ENCODE data around the gene EFCAB6.

Gene EFCAB6

DNA sequence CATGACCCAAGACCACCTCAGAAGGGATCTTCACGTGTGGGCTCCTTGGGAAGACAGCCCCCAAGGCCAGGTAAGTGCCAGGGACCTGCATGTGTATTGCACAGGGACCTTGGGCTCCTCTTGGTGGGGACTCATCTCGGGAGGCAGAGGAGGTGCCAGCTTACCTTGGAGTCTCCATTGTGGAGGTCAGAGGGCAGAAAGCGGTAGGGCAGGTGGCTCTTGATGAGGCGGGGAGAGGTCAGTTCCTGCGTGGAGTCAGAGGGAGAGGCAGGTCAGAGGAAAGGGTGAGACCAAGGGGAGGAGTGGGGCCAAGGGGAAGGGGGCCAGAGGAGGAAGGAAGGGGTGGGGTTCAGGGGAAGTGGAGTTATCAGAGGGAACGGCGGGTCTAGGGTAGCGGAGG lies 27.7 kb upstream of the EFCAB6 start:
- Mint-ChIP-seq H3K4me1 (no peaks in the 10 kb centered on the region), H3K9me3 (no peaks in the 10 kb centered on the region), H3K36me3 (ENCODE audit: low read depth) (no peaks in the 10 kb centered on the region), H3K27ac (no peak overlapping the region), H3K4me3 (no peak overlapping the region), H3K27me3 (ENCODE audit: low read depth) (no peaks in the 10 kb centered on the region)
- TF ChIP-seq, protein P1, sequence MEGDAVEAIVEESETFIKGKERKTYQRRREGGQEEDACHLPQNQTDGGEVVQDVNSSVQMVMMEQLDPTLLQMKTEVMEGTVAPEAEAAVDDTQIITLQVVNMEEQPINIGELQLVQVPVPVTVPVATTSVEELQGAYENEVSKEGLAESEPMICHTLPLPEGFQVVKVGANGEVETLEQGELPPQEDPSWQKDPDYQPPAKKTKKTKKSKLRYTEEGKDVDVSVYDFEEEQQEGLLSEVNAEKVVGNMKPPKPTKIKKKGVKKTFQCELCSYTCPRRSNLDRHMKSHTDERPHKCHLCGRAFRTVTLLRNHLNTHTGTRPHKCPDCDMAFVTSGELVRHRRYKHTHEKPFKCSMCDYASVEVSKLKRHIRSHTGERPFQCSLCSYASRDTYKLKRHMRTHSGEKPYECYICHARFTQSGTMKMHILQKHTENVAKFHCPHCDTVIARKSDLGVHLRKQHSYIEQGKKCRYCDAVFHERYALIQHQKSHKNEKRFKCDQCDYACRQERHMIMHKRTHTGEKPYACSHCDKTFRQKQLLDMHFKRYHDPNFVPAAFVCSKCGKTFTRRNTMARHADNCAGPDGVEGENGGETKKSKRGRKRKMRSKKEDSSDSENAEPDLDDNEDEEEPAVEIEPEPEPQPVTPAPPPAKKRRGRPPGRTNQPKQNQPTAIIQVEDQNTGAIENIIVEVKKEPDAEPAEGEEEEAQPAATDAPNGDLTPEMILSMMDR (IDR thresholded peaks at IDR 0.05; ENCODE audit: unreplicated experiment in 3 of 3): no peak

- TF ChIP-seq, protein P1 (IDR thresholded peaks at IDR 0.05; ENCODE audit: unreplicated experiment in 3 of 3): no peak
- Mint-ChIP-seq H3K27me3 (ENCODE audit: low read depth) (no peaks in the 10 kb centered on the region), H3K27ac (no peak overlapping the region), H3K9me3 (no peaks in the 10 kb centered on the region), H3K4me1 (no peaks in the 10 kb centered on the region), H3K36me3 (ENCODE audit: low read depth) (no peaks in the 10 kb centered on the region), H3K4me3 (no peak overlapping the region)
Observed at GRCh38 chr22:43838571-43839307, 26.6 kb upstream of the EFCAB6 start.

DNA sequence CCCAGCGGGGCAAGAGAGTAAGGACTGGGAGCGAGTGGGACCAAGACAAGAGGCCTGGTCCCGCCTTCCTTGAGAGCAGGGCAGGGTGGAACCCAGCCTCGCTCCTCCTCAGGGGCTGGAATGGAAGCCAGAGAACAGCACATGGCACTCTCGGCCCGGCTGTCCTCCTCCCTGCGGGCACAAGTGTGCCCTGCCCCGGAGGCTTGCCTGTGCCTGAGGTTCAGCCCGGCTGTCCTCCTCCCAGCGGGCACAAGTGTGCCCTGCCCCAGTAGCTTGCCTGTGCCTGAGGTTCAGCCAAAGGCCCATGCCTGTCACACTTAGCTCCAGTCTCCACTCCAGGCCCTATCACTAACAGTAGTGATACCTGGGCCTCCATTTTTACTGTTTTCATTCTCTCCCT lies 26.1 kb upstream of the EFCAB6 start:
- Mint-ChIP-seq H3K27me3 (ENCODE audit: low read depth) (no peaks in the 10 kb centered on the region), H3K4me1 (peaks cover 2% of the 10 kb centered on the region), H3K4me3 (no peak overlapping the region), H3K27ac (no peak overlapping the region), H3K36me3 (ENCODE audit: low read depth) (no peaks in the 10 kb centered on the region), H3K9me3 (no peaks in the 10 kb centered on the region)
- TF ChIP-seq, protein P1 (IDR thresholded peaks at IDR 0.05; ENCODE audit: unreplicated experiment in 3 of 3): no peak

DNA sequence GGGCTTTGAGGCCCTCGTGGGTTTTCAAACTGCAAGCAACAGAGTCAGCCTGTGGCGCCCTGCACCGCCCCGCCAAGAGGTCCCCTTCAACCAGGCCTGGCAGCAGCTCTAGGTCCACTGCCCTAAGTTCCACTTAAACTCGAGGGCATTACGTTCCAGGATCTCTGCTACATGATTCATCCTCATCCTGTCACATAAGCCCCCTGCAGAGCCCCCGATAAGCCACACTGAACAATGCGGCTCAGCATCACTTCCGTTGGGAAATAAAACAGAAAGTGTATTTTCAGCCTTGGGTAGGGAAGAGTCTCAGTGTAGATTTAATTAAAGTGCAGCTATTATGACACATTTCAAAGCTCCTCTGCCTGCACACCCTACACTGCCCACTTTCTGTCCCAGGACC lies 25.6 kb upstream of the EFCAB6 start:
- H3K27me3 Mint-ChIP-seq (ENCODE audit: low read depth): no peaks in the 10 kb centered on the region
- peaks cover 5% of the 10 kb centered on the region for H3K4me1 Mint-ChIP-seq
- no peak overlapping the region for H3K4me3 Mint-ChIP-seq
- H3K9me3 Mint-ChIP-seq: no peaks in the 10 kb centered on the region
- no peak overlapping the region for H3K27ac Mint-ChIP-seq
- TF ChIP-seq, protein P1 (IDR thresholded peaks at IDR 0.05; ENCODE audit: unreplicated experiment in 3 of 3): no peak
- no peaks in the 10 kb centered on the region for H3K36me3 Mint-ChIP-seq (ENCODE audit: low read depth)

GRCh38 chr22:43835736-43836135 lies 23.6 kb upstream of the EFCAB6 start:
- Mint-ChIP-seq H3K4me1 (peaks cover 5% of the 10 kb centered on the region), H3K36me3 (ENCODE audit: low read depth) (no peaks in the 10 kb centered on the region), H3K27me3 (ENCODE audit: low read depth) (no peaks in the 10 kb centered on the region), H3K27ac (peak overlapping the region in 1 of 3 experiments; percentile 12), H3K4me3 (no peak overlapping the region), H3K9me3 (no peaks in the 10 kb centered on the region)
- TF ChIP-seq, protein P1 (IDR thresholded peaks at IDR 0.05; ENCODE audit: unreplicated experiment in 3 of 3): no peak

- H3K9me3 Mint-ChIP-seq: no peaks in the 10 kb centered on the region
- H3K4me3 Mint-ChIP-seq: no peak overlapping the region
- peak overlapping the region in 1 of 3 experiments; percentile 12 for H3K27ac Mint-ChIP-seq
- TF ChIP-seq, protein P1 (IDR thresholded peaks at IDR 0.05; ENCODE audit: unreplicated experiment in 3 of 3): no peak
- H3K4me1 Mint-ChIP-seq: peaks cover 10% of the 10 kb centered on the region
- H3K36me3 Mint-ChIP-seq (ENCODE audit: low read depth): no peaks in the 10 kb centered on the region
- H3K27me3 Mint-ChIP-seq (ENCODE audit: low read depth): no peaks in the 10 kb centered on the region
Observed at GRCh38 chr22:43835166-43835565, 23.1 kb upstream of the EFCAB6 start.
